ENCODE measurements around the gene DDOST. TPM values are rescaled to one million over a fixed set of nuclear protein-coding genes. Genes with fewer than 3 reads are reported as not detected.
A peak's percentile ranks its signal among the peaks of the same experiment; 100 is the strongest.

Gene DDOST
- total and polyA plus RNA-seq, 3 experiments from 2014 or later: 191 to 280 (median 201) TPM

DNA sequence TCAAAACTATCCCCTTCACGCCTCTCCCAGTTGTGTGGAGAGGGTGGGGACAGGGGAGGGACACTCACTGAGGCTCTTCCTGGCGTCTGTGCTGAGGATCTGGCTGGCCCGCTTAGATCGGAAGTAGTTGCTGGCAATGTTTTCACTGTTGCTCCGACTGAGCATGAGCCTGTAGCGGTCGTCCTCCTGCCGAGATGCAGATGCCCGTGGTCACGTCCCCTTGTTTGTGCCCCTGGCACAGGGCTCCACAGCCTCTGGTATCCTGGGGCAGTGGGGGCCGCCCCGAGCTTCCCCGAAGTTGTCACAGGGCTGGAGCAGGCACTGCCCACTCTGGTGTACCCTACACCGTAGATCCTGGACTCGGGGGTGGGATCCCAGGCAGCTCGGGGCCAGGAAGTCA, 5.0 kb upstream of the DDOST start:
- POLR2A ChIA-PET: no interaction called here
- peaks cover 15 to 19% (median 17%) of the 10 kb centered on the region in 3 donors for H3K4me1 Mint-ChIP-seq

GRCh38 chr1:20665726-20666125, 4.6 kb upstream of the DDOST start:
- Mint-ChIP-seq H3K9me3 (no peaks in the 10 kb centered on the region), H3K4me3 (peak overlapping the region in 1 of 7 donors; percentile 48), H3K36me3 (peaks cover 0 to 10% (median 0%) of the 10 kb centered on the region in 3 donors), H3K4me1 (peaks cover 18 to 21% (median 19%) of the 10 kb centered on the region in 3 donors), H3K27ac (no peak overlapping the region), H3K27me3 (peaks cover 0 to 2% of the 10 kb centered on the region in 2 donors)
- H3K27me3 ChIP-seq (ENCODE audit: insufficient read depth, low read length, poor library complexity, severe bottlenecking): no peaks in the 10 kb centered on the region
- H3K4me3 ChIP-seq (ENCODE audit: low read length): no peak overlapping the region
- no peak overlapping the region for H3K27ac ChIP-seq (ENCODE audit: low read depth, low read length)
- POLR2A ChIA-PET: no interaction called here
- H3K36me3 ChIP-seq (ENCODE audit: insufficient read depth, low read length): no peaks in the 10 kb centered on the region
- no peaks in the 10 kb centered on the region for H3K9me3 ChIP-seq (ENCODE audit: low read length)
- H3K4me1 ChIP-seq (ENCODE audit: insufficient read depth, low read length): peaks cover 10% of the 10 kb centered on the region
- CTCF ChIA-PET: interaction anchor here (2.0 kb wide), 1 partner anchor 30 kb away, joined by 5 read pairs; no protein-coding TSS in a partner anchor
- no peak for DNase-seq

More for the DNA sequence above, 5.0 kb upstream of the DDOST start:
- no peak overlapping the region for H3K4me3 Mint-ChIP-seq
- peaks cover 0 to 2% of the 10 kb centered on the region in 2 donors for H3K27me3 Mint-ChIP-seq
- Histone ChIP-seq H3K27ac (ENCODE audit: low read depth, low read length) (no peak overlapping the region), H3K4me1 (ENCODE audit: insufficient read depth, low read length) (peaks cover 10% of the 10 kb centered on the region), H3K27me3 (ENCODE audit: insufficient read depth, low read length, poor library complexity, severe bottlenecking) (no peaks in the 10 kb centered on the region), H3K4me3 (ENCODE audit: low read length) (no peak overlapping the region), H3K9me3 (ENCODE audit: low read length) (no peaks in the 10 kb centered on the region), H3K36me3 (ENCODE audit: insufficient read depth, low read length) (no peaks in the 10 kb centered on the region)
- no peaks in the 10 kb centered on the region for H3K9me3 Mint-ChIP-seq
- H3K36me3 Mint-ChIP-seq: peaks cover 0 to 7% (median 0%) of the 10 kb centered on the region in 3 donors
- DNase-seq: no peak
- no peak overlapping the region for H3K27ac Mint-ChIP-seq
- CTCF ChIA-PET: interaction anchor here (2.0 kb wide), 1 partner anchor 30 kb away, joined by 5 read pairs; no protein-coding TSS in a partner anchor

GRCh38 chr1:20663969-20664715, 3.0 kb upstream of the DDOST start:
- no peaks in the 10 kb centered on the region for H3K27me3 ChIP-seq (ENCODE audit: insufficient read depth, low read length, poor library complexity, severe bottlenecking)
- ChIA-PET POLR2A (no interaction called here), CTCF (interaction anchor here (1.2 to 1.3 kb wide), 2 partner anchors 30 to 33 kb away, joined by 3 to 6 read pairs; no protein-coding TSS in a partner anchor)
- no peaks in the 10 kb centered on the region for H3K9me3 ChIP-seq (ENCODE audit: low read length)
- Mint-ChIP-seq H3K36me3 (peaks cover 0 to 22% (median 3%) of the 10 kb centered on the region in 3 donors), H3K4me1 (peaks cover 34 to 37% (median 35%) of the 10 kb centered on the region in 3 donors), H3K9me3 (no peaks in the 10 kb centered on the region), H3K4me3 (peak overlapping the region in 1 of 7 donors; percentile 65), H3K27me3 (no peaks in the 10 kb centered on the region), H3K27ac (peak overlapping the region in 1 of 8 donors; percentile 60)
- H3K4me1 ChIP-seq (ENCODE audit: insufficient read depth, low read length): peaks cover 26% of the 10 kb centered on the region
- H3K36me3 ChIP-seq (ENCODE audit: insufficient read depth, low read length): no peaks in the 10 kb centered on the region
- H3K27ac ChIP-seq (ENCODE audit: low read depth, low read length): no peak overlapping the region
- no peak for DNase-seq
- no peak overlapping the region for H3K4me3 ChIP-seq (ENCODE audit: low read length)

GRCh38 chr1:20663365-20663764, 2.2 kb upstream of the DDOST start:
- Histone ChIP-seq H3K9me3 (ENCODE audit: low read length) (no peaks in the 10 kb centered on the region), H3K4me1 (ENCODE audit: insufficient read depth, low read length) (peaks cover 32% of the 10 kb centered on the region), H3K27me3 (ENCODE audit: insufficient read depth, low read length, poor library complexity, severe bottlenecking) (no peaks in the 10 kb centered on the region), H3K4me3 (ENCODE audit: low read length) (no peak overlapping the region), H3K27ac (ENCODE audit: low read depth, low read length) (no peak overlapping the region), H3K36me3 (ENCODE audit: insufficient read depth, low read length) (peaks cover 2% of the 10 kb centered on the region)
- DNase-seq: no peak
- peak overlapping the region in 2 of 8 donors; percentile 61 to 93 for H3K27ac Mint-ChIP-seq
- peaks cover 0 to 29% (median 3%) of the 10 kb centered on the region in 3 donors for H3K36me3 Mint-ChIP-seq
- POLR2A ChIA-PET: no interaction called here
- H3K4me3 Mint-ChIP-seq: peak overlapping the region in 5 of 7 donors; percentile 8 to 99 (median 44)
- peaks cover 38 to 42% (median 39%) of the 10 kb centered on the region in 3 donors for H3K4me1 Mint-ChIP-seq
- no peaks in the 10 kb centered on the region for H3K9me3 Mint-ChIP-seq
- CTCF ChIA-PET: interaction anchor here (1.2 to 1.3 kb wide), 2 partner anchors 29 to 33 kb away, joined by 3 to 6 read pairs; no protein-coding TSS in a partner anchor
- no peaks in the 10 kb centered on the region for H3K27me3 Mint-ChIP-seq

DNA sequence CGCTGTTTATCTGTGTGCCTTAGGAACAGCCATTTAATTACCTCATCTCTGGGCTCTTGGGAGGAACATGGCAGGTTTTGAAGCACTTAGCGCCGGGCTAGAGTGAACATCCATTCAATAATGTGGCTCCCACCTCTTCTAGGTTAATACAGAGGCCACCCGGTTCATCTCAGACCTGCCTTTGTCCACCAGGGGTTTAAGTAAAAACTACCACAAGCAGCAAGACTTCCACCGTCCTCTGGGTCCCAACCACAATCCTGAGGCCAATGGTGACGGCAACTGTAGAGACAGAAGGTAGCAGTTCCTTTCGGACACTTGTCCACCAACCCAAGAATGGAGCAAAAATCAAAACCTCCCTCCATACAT, 924 bp upstream of the DDOST start:
- Histone ChIP-seq H3K27ac (ENCODE audit: low read depth, low read length) (peak overlapping the region; percentile 79), H3K36me3 (ENCODE audit: insufficient read depth, low read length) (peaks cover 14% of the 10 kb centered on the region), H3K27me3 (ENCODE audit: insufficient read depth, low read length, poor library complexity, severe bottlenecking) (no peaks in the 10 kb centered on the region), H3K4me3 (ENCODE audit: low read length) (peak overlapping the region; percentile 85), H3K4me1 (ENCODE audit: insufficient read depth, low read length) (peaks cover 32% of the 10 kb centered on the region), H3K9me3 (ENCODE audit: low read length) (no peaks in the 10 kb centered on the region)
- H3K4me1 Mint-ChIP-seq: peaks cover 42 to 54% (median 45%) of the 10 kb centered on the region in 3 donors
- H3K27me3 Mint-ChIP-seq: no peaks in the 10 kb centered on the region
- H3K36me3 Mint-ChIP-seq: peaks cover 0 to 42% (median 3%) of the 10 kb centered on the region in 3 donors
- ChIA-PET CTCF (interaction anchor here (0.7 to 2.0 kb wide), 3 partner anchors 15 to 533 kb away, joined by 4 to 6 read pairs (median 5); no protein-coding TSS in a partner anchor), POLR2A (interaction anchor here (0.8 to 1.7 kb wide), 5 partner anchors 16 to 154 kb away, joined by 3 to 9 read pairs (median 3); partner anchors contain the start of genes HP1BP3 and MUL1)
- H3K4me3 Mint-ChIP-seq: peak overlapping the region; percentile 98 to 100 (median 99)
- no peak for DNase-seq
- H3K9me3 Mint-ChIP-seq: no peaks in the 10 kb centered on the region
- H3K27ac Mint-ChIP-seq: peak overlapping the region; percentile 93 to 99 (median 98)

DNA sequence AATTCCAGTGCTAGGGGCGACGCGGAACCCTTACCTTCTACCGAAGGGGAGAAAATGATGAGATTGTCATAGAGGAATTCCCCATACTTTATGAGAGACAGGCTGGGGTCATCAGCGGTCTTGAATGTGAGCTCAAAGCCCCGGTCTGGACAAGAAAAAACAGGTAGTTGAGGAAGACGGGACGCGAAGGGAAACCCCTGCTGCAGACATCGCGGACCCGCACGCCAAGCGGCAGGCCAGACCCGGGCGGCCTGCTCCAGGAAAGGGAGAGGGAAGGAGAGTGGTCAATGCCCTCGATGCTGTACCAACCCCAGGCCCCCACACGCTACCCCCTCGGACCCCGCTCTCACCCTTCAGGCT, 342 bp downstream of the DDOST start:
- H3K9me3 ChIP-seq (ENCODE audit: low read length): no peaks in the 10 kb centered on the region
- peak overlapping the region; percentile 93 to 99 (median 98) for H3K27ac Mint-ChIP-seq
- DNase-seq: peak in 2 of 5 donors; percentile 5 to 10
- ChIA-PET CTCF (interaction anchor here (0.9 to 2.0 kb wide), 3 partner anchors 27 to 126 kb away, joined by 3 to 6 read pairs (median 4); no protein-coding TSS in a partner anchor), POLR2A (interaction anchor here (1.5 to 1.7 kb wide), 3 partner anchors 19 to 126 kb away, joined by 3 to 9 read pairs (median 7); partner anchors contain the start of gene HP1BP3)
- H3K4me3 Mint-ChIP-seq: peak overlapping the region; percentile 98 to 100 (median 99)
- H3K27me3 ChIP-seq (ENCODE audit: insufficient read depth, low read length, poor library complexity, severe bottlenecking): no peaks in the 10 kb centered on the region
- H3K4me3 ChIP-seq (ENCODE audit: low read length): peak overlapping the region; percentile 85
- H3K4me1 ChIP-seq (ENCODE audit: insufficient read depth, low read length): peaks cover 32% of the 10 kb centered on the region
- peaks cover 0 to 54% (median 10%) of the 10 kb centered on the region in 3 donors for H3K36me3 Mint-ChIP-seq
- H3K36me3 ChIP-seq (ENCODE audit: insufficient read depth, low read length): peaks cover 27% of the 10 kb centered on the region
- no peaks in the 10 kb centered on the region for H3K9me3 Mint-ChIP-seq
- H3K4me1 Mint-ChIP-seq: peaks cover 44 to 61% (median 54%) of the 10 kb centered on the region in 3 donors
- no peaks in the 10 kb centered on the region for H3K27me3 Mint-ChIP-seq
- peak overlapping the region; percentile 85 for H3K27ac ChIP-seq (ENCODE audit: low read depth, low read length)

GRCh38 chr1:20660363-20660762, 806 bp downstream of the DDOST start:
- Mint-ChIP-seq H3K4me3 (peak overlapping the region; percentile 98 to 100 (median 99)), H3K4me1 (peaks cover 44 to 61% (median 54%) of the 10 kb centered on the region in 3 donors), H3K27ac (peak overlapping the region; percentile 93 to 99 (median 98)), H3K36me3 (peaks cover 0 to 59% (median 13%) of the 10 kb centered on the region in 3 donors), H3K27me3 (no peaks in the 10 kb centered on the region), H3K9me3 (no peaks in the 10 kb centered on the region)
- no peak for DNase-seq
- Histone ChIP-seq H3K36me3 (ENCODE audit: insufficient read depth, low read length) (peaks cover 31% of the 10 kb centered on the region), H3K9me3 (ENCODE audit: low read length) (no peaks in the 10 kb centered on the region), H3K4me3 (ENCODE audit: low read length) (peak overlapping the region; percentile 85), H3K27me3 (ENCODE audit: insufficient read depth, low read length, poor library complexity, severe bottlenecking) (no peaks in the 10 kb centered on the region), H3K27ac (ENCODE audit: low read depth, low read length) (peak overlapping the region; percentile 85), H3K4me1 (ENCODE audit: insufficient read depth, low read length) (peaks cover 32% of the 10 kb centered on the region)
- ChIA-PET CTCF (interaction anchor here (1.1 to 2.0 kb wide), 2 partner anchors 28 to 126 kb away, joined by 3 to 6 read pairs; no protein-coding TSS in a partner anchor), POLR2A (interaction anchor here (1.5 kb wide), 1 partner anchor 19 kb away, joined by 3 read pairs; no protein-coding TSS in a partner anchor)

Measured in CD8-positive, alpha-beta memory T cell (primary cell).